ENCODE measurements around the gene CPPED1. TPM values are rescaled to one million over a fixed set of nuclear protein-coding genes. Genes with fewer than 3 reads are reported as not detected.

Gene CPPED1
- total and polyA plus RNA-seq, 2 donors from 2014 or later, result 29.7 to 41.1 TPM

- no peak for TF ChIP-seq CTCF (IDR thresholded peaks at IDR 0.05; ENCODE audit: borderline replicate concordance, extremely low read depth, insufficient read depth)
- Histone ChIP-seq H3K9ac (ENCODE audit: low read length in 3 of 3) (no peak overlapping the region), H3K4me3 (ENCODE audit: low read length in 3 of 3) (no peak overlapping the region), H3K36me3 (ENCODE audit: control insufficient read depth in 2 of 3, insufficient read depth in 3 of 3, low read length in 3 of 3) (no peaks in the 10 kb centered on the region), H3K27me3 (ENCODE audit: control insufficient read depth, insufficient read depth, low read length) (no peaks in the 10 kb centered on the region), H3K4me1 (ENCODE audit: control insufficient read depth in 2 of 3, insufficient read depth in 2 of 3, low read depth in 1 of 3, low read length in 3 of 3) (no peaks in the 10 kb centered on the region), H3K9me3 (ENCODE audit: control insufficient read depth in 2 of 3, insufficient read depth in 1 of 3, low read length in 3 of 3) (no peaks in the 10 kb centered on the region), H3K27ac (ENCODE audit: low read depth in 2 of 2, low read length in 2 of 2) (no peak overlapping the region)
- intact Hi-C loops (cut with DNase I), result no loop called here
- FAIRE-seq, result no peak
- DNase-seq, result no peak
These were observed 145.2 kb downstream of the CPPED1 start for GRCh38 chr16:12658506-12658905.

GRCh38 chr16:12655537-12655936 is 148.2 kb downstream of the CPPED1 start:
- no peak overlapping the region for H3K4me3 ChIP-seq (ENCODE audit: low read length in 3 of 3)
- no peaks in the 10 kb centered on the region for H3K27me3 ChIP-seq (ENCODE audit: control insufficient read depth, insufficient read depth, low read length)
- H3K36me3 ChIP-seq (ENCODE audit: control insufficient read depth in 2 of 3, insufficient read depth in 3 of 3, low read length in 3 of 3), result no peaks in the 10 kb centered on the region
- H3K9ac ChIP-seq (ENCODE audit: low read length in 3 of 3), result no peak overlapping the region
- H3K9me3 ChIP-seq (ENCODE audit: control insufficient read depth in 2 of 3, insufficient read depth in 1 of 3, low read length in 3 of 3), result no peaks in the 10 kb centered on the region
- no peak overlapping the region for H3K27ac ChIP-seq (ENCODE audit: low read depth in 2 of 2, low read length in 2 of 2)
- TF ChIP-seq CTCF (IDR thresholded peaks at IDR 0.05; ENCODE audit: borderline replicate concordance, extremely low read depth, insufficient read depth), result no peak
- DNase-seq, result no peak
- FAIRE-seq, result no peak
- intact Hi-C loops (cut with DNase I), result no loop called here
- H3K4me1 ChIP-seq (ENCODE audit: control insufficient read depth in 2 of 3, insufficient read depth in 2 of 3, low read depth in 1 of 3, low read length in 3 of 3), result peaks cover 0 to 4% (median 0%) of the 10 kb centered on the region in 3 donors

GRCh38 chr16:12653820-12654392 is 149.8 kb downstream of the CPPED1 start:
- no peak overlapping the region for H3K9ac ChIP-seq (ENCODE audit: low read length in 3 of 3)
- FAIRE-seq, result no peak
- no peak for DNase-seq
- peaks cover 0 to 4% (median 0%) of the 10 kb centered on the region in 3 donors for H3K4me1 ChIP-seq (ENCODE audit: control insufficient read depth in 2 of 3, insufficient read depth in 2 of 3, low read depth in 1 of 3, low read length in 3 of 3)
- no peak for TF ChIP-seq CTCF (IDR thresholded peaks at IDR 0.05; ENCODE audit: borderline replicate concordance, extremely low read depth, insufficient read depth)
- H3K9me3 ChIP-seq (ENCODE audit: control insufficient read depth in 2 of 3, insufficient read depth in 1 of 3, low read length in 3 of 3), result no peaks in the 10 kb centered on the region
- no peak overlapping the region for H3K27ac ChIP-seq (ENCODE audit: low read depth in 2 of 2, low read length in 2 of 2)
- H3K36me3 ChIP-seq (ENCODE audit: control insufficient read depth in 2 of 3, insufficient read depth in 3 of 3, low read length in 3 of 3), result no peaks in the 10 kb centered on the region
- no peak overlapping the region for H3K4me3 ChIP-seq (ENCODE audit: low read length in 3 of 3)
- no peaks in the 10 kb centered on the region for H3K27me3 ChIP-seq (ENCODE audit: control insufficient read depth, insufficient read depth, low read length)
- intact Hi-C loops (cut with DNase I), result no loop called here

GRCh38 chr16:12652924-12653323 is 150.8 kb downstream of the CPPED1 start:
- H3K9ac ChIP-seq (ENCODE audit: low read length in 3 of 3), result no peak overlapping the region
- intact Hi-C loops (cut with DNase I), result no loop called here
- no peak for FAIRE-seq

More at GRCh38 chr16:12652924-12653323, 150.8 kb downstream of the CPPED1 start:
- H3K27me3 ChIP-seq (ENCODE audit: control insufficient read depth, insufficient read depth, low read length), result no peaks in the 10 kb centered on the region
- no peaks in the 10 kb centered on the region for H3K9me3 ChIP-seq (ENCODE audit: control insufficient read depth in 2 of 3, insufficient read depth in 1 of 3, low read length in 3 of 3)
- H3K4me3 ChIP-seq (ENCODE audit: low read length in 3 of 3), result no peak overlapping the region
- peaks cover 0 to 4% (median 0%) of the 10 kb centered on the region in 3 donors for H3K4me1 ChIP-seq (ENCODE audit: control insufficient read depth in 2 of 3, insufficient read depth in 2 of 3, low read depth in 1 of 3, low read length in 3 of 3)
- no peak for DNase-seq
- no peak overlapping the region for H3K27ac ChIP-seq (ENCODE audit: low read depth in 2 of 2, low read length in 2 of 2)
- no peak for TF ChIP-seq CTCF (IDR thresholded peaks at IDR 0.05; ENCODE audit: borderline replicate concordance, extremely low read depth, insufficient read depth)
- H3K36me3 ChIP-seq (ENCODE audit: control insufficient read depth in 2 of 3, insufficient read depth in 3 of 3, low read length in 3 of 3), result no peaks in the 10 kb centered on the region

All from kidney (tissue), 14 donors.